WTC11 (cell line): ENCODE data around the gene TTC4. TPM values are rescaled to one million over a fixed set of nuclear protein-coding genes. Genes with fewer than 3 reads are reported as not detected.
A peak's percentile ranks its signal among the peaks of the same experiment; 100 is the strongest.

Experiments
- ELF4 ChIP-seq: sonication (generic); formaldehyde crosslinking; IDR thresholded peaks from 2 replicates; pipeline ENCODE4 v1.8.1; 2022; ENCODE audit warnings: low read depth, mild to moderate bottlenecking, moderate library complexity, missing genetic modification reagents
- EMX1 ChIP-seq: fragments of 250-450 bp; sonication (Bioruptor Pico); IDR thresholded peaks from 2 replicates; pipeline ENCODE4 v1.8.0; 2021; ENCODE audit warnings: mild to moderate bottlenecking
- ESRRA ChIP-seq: sonication (generic); formaldehyde crosslinking; IDR thresholded peaks from 2 replicates; pipeline ENCODE4 v1.8.1; 2022; ENCODE audit warnings: mild to moderate bottlenecking, missing genetic modification reagents, borderline replicate concordance
- FOXK1 ChIP-seq: sonication (generic); formaldehyde crosslinking; IDR thresholded peaks from 2 replicates; pipeline ENCODE4 v1.8.0; 2022; ENCODE audit warnings: mild to moderate bottlenecking, moderate library complexity, missing genetic modification reagents
- FOXP1 ChIP-seq: sonication (generic); formaldehyde crosslinking; IDR thresholded peaks from 2 replicates; pipeline ENCODE4 v1.8.0; 2022; ENCODE audit warnings: missing genetic modification reagents, mild to moderate bottlenecking, moderate library complexity, borderline replicate concordance
- GABPB1 ChIP-seq: sonication (generic); formaldehyde crosslinking; IDR thresholded peaks from 2 replicates; pipeline ENCODE4 v1.8.1; 2023; ENCODE audit warnings: mild to moderate bottlenecking, missing genetic modification reagents
- IRF2 ChIP-seq: sonication (generic); formaldehyde crosslinking; IDR thresholded peaks from 2 replicates; pipeline ENCODE4 v1.8.0; 2022; ENCODE audit warnings: low read depth, missing genetic modification reagents, borderline replicate concordance
- MYBL2 ChIP-seq: sonication (generic); formaldehyde crosslinking; IDR thresholded peaks from 2 replicates; pipeline ENCODE4 v1.8.1; 2023; ENCODE audit warnings: mild to moderate bottlenecking, moderate library complexity, missing genetic modification reagents
- NFATC4 ChIP-seq: fragments of 250-450 bp; sonication (Bioruptor Pico); IDR thresholded peaks from 2 replicates; pipeline ENCODE4 v1.9.0; 2021; ENCODE audit warnings: mild to moderate bottlenecking
- OVOL2 ChIP-seq: fragments of 250-450 bp; sonication (Bioruptor Pico); IDR thresholded peaks from 2 replicates; pipeline ENCODE4 v1.9.0; 2021; ENCODE audit warnings: mild to moderate bottlenecking, borderline replicate concordance
- SMAD4 ChIP-seq: sonication (generic); formaldehyde crosslinking; IDR thresholded peaks from 2 replicates; pipeline ENCODE4 v1.8.0; 2022; ENCODE audit warnings: mild to moderate bottlenecking, missing genetic modification reagents
- SP1 ChIP-seq: sonication (generic); formaldehyde crosslinking; conservative IDR thresholded peaks from 2 replicates; pipeline ENCODE4 v1.8.1; 2022; ENCODE audit warnings: missing genetic modification reagents
- ZBTB21 ChIP-seq: sonication (generic); formaldehyde crosslinking; IDR thresholded peaks from 2 replicates; pipeline ENCODE4 v1.8.1; 2023; ENCODE audit warnings: mild to moderate bottlenecking, missing genetic modification reagents, borderline replicate concordance
- ZNF138 ChIP-seq: sonication (generic); formaldehyde crosslinking; conservative IDR thresholded peaks from 2 replicates; pipeline ENCODE4 v1.8.1; 2022; ENCODE audit warnings: mild to moderate bottlenecking, moderate library complexity, missing genetic modification reagents
- ZNF219 ChIP-seq: sonication (generic); formaldehyde crosslinking; IDR thresholded peaks from 2 replicates; pipeline ENCODE4 v1.8.0; 2023; ENCODE audit warnings: missing genetic modification reagents, mild to moderate bottlenecking, borderline replicate concordance
- ZNF263 ChIP-seq: sonication (generic); formaldehyde crosslinking; IDR thresholded peaks from 2 replicates; pipeline ENCODE4 v1.8.1; 2022; ENCODE audit warnings: low read depth, mild to moderate bottlenecking, moderate library complexity, missing genetic modification reagents
- ZNF416 ChIP-seq: fragments of 250-450 bp; sonication (Bioruptor Pico); IDR thresholded peaks from 2 replicates; pipeline ENCODE4 v1.9.0; 2021; ENCODE audit warnings: mild to moderate bottlenecking, inconsistent platforms
- ZNF671 ChIP-seq: fragments of 250-450 bp; sonication (Bioruptor Pico); IDR thresholded peaks from 2 replicates; pipeline ENCODE4 v1.8.0; 2021; ENCODE audit warnings: mild to moderate bottlenecking
- total RNA-seq: library from RNA; stranded (reverse); gene quantifications from 3 replicates; pipeline ENCODE4 v1.2.3, GENCODE V29; 2021
- TF ChIP-seq, protein P1 (sequence below): sonication (generic); formaldehyde crosslinking; conservative IDR thresholded peaks from 2 replicates; pipeline ENCODE4 v1.8.1; 2023; ENCODE audit warnings: mild to moderate bottlenecking, low read depth, missing genetic modification reagents, moderate library complexity
- TF ChIP-seq, protein P2 (sequence below): sonication (generic); formaldehyde crosslinking; IDR thresholded peaks from 2 replicates; pipeline ENCODE4 v1.8.1; 2023; ENCODE audit warnings: mild to moderate bottlenecking, missing genetic modification reagents
- TF ChIP-seq, protein P3 (sequence below): sonication (generic); formaldehyde crosslinking; IDR thresholded peaks from 2 replicates; pipeline ENCODE4 v1.8.0; 2022; ENCODE audit warnings: mild to moderate bottlenecking, missing genetic modification reagents
- TF ChIP-seq, protein P4 (sequence below): fragments of 250-450 bp; sonication (Bioruptor Pico); IDR thresholded peaks from 2 replicates; pipeline ENCODE4 v1.9.0; 2021; ENCODE audit warnings: moderate library complexity, mild to moderate bottlenecking, inconsistent platforms, borderline replicate concordance
- TF ChIP-seq, protein P5 (sequence below): sonication (generic); formaldehyde crosslinking; IDR thresholded peaks from 2 replicates; pipeline ENCODE4 v1.8.1; 2022; ENCODE audit warnings: low read depth, missing genetic modification reagents, borderline replicate concordance
- TF ChIP-seq, protein P6 (sequence below): sonication (generic); formaldehyde crosslinking; IDR thresholded peaks from 2 replicates; pipeline ENCODE4 v1.8.0; 2023; ENCODE audit warnings: mild to moderate bottlenecking, missing genetic modification reagents
- TF ChIP-seq, protein P7 (sequence below): sonication (generic); formaldehyde crosslinking; IDR thresholded peaks from 2 replicates; pipeline ENCODE4 v1.8.1; 2022; ENCODE audit warnings: missing genetic modification reagents, borderline replicate concordance
- TF ChIP-seq, protein P8 (sequence below): sonication (generic); formaldehyde crosslinking; IDR thresholded peaks from 2 replicates; pipeline ENCODE4 v1.8.1; 2023; ENCODE audit warnings: mild to moderate bottlenecking, missing genetic modification reagents, moderate library complexity

Gene TTC4
- total RNA-seq, 1 experiment from 2014 or later: 18.8 TPM

DNA sequence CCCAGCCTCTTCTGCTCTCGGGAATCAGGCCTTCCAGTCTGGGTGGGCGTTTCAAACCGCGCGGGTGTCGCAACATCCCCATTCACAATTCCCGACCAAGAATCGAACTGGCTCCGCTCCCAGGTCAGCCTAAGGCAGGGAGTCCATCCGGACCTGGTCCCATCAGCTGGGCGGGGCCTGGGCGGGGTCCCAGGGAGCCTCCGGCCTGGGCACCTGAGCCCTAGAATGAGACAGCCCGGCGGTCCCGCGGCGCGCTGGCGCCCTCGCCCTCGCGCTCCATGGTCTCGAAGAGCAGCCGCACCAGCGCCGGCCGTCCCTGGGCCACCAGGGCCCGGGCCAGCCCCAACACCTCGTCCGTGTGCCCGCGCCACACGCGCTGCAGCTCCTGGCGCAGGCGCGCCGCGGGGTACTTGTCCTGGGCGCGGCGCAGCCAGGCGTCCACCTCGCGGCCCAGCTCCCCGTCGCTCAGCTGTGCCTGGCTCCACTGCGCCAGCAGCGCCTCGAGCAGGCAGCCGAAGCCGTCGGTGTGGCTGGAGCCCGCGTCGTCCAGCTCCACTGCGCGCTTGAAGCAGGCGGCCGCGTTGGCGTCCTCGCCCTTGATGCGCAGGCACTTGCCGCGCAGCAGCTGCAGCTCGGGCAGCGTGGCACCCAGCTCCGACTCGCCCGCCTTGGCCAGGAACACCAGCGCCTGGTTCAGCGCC is 65.5 kb downstream of the TTC4 start (continued):
- TF ChIP-seq, protein P1, sequence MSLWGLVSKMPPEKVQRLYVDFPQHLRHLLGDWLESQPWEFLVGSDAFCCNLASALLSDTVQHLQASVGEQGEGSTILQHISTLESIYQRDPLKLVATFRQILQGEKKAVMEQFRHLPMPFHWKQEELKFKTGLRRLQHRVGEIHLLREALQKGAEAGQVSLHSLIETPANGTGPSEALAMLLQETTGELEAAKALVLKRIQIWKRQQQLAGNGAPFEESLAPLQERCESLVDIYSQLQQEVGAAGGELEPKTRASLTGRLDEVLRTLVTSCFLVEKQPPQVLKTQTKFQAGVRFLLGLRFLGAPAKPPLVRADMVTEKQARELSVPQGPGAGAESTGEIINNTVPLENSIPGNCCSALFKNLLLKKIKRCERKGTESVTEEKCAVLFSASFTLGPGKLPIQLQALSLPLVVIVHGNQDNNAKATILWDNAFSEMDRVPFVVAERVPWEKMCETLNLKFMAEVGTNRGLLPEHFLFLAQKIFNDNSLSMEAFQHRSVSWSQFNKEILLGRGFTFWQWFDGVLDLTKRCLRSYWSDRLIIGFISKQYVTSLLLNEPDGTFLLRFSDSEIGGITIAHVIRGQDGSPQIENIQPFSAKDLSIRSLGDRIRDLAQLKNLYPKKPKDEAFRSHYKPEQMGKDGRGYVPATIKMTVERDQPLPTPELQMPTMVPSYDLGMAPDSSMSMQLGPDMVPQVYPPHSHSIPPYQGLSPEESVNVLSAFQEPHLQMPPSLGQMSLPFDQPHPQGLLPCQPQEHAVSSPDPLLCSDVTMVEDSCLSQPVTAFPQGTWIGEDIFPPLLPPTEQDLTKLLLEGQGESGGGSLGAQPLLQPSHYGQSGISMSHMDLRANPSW (CRISPR knock-in tag): peak; percentile 41; the same call in 1 of the 2 replicates
- TF ChIP-seq ZNF263 (CRISPR knock-in tag) (0 out of 2 replicates have a peak, but pooled peaks have one; percentile 61), ESRRA (CRISPR knock-in tag) (peak; percentile 95), IRF2 (peak; percentile 68; the same call in 1 of the 2 replicates), ZNF671 (no peak), ZNF138 (peak; percentile 95), OVOL2 (CRISPR knock-in tag) (no peak), SMAD4 (CRISPR knock-in tag) (peak; percentile 92), GABPB1 (no peak), ELF4 (peak; percentile 75; the same call in 1 of the 2 replicates), ZBTB21 (CRISPR knock-in tag) (peak; percentile 92), FOXP1 (peak; percentile 99), ZNF416 (0 out of 2 replicates have a peak, but pooled peaks have one; percentile 16), NFATC4 (CRISPR knock-in tag) (no peak), MYBL2 (CRISPR knock-in tag) (peak; percentile 96), SP1 (CRISPR knock-in tag) (peak; percentile 85), FOXK1 (CRISPR knock-in tag) (peak; percentile 95), EMX1 (no peak), ZNF219 (CRISPR knock-in tag) (peak; percentile 93)
- TF ChIP-seq, protein P2, sequence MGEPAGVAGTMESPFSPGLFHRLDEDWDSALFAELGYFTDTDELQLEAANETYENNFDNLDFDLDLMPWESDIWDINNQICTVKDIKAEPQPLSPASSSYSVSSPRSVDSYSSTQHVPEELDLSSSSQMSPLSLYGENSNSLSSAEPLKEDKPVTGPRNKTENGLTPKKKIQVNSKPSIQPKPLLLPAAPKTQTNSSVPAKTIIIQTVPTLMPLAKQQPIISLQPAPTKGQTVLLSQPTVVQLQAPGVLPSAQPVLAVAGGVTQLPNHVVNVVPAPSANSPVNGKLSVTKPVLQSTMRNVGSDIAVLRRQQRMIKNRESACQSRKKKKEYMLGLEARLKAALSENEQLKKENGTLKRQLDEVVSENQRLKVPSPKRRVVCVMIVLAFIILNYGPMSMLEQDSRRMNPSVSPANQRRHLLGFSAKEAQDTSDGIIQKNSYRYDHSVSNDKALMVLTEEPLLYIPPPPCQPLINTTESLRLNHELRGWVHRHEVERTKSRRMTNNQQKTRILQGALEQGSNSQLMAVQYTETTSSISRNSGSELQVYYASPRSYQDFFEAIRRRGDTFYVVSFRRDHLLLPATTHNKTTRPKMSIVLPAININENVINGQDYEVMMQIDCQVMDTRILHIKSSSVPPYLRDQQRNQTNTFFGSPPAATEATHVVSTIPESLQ (CRISPR knock-in tag): no peak
- TF ChIP-seq, protein P3, sequence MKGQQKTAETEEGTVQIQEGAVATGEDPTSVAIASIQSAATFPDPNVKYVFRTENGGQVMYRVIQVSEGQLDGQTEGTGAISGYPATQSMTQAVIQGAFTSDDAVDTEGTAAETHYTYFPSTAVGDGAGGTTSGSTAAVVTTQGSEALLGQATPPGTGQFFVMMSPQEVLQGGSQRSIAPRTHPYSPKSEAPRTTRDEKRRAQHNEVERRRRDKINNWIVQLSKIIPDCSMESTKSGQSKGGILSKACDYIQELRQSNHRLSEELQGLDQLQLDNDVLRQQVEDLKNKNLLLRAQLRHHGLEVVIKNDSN (CRISPR knock-in tag): peak; percentile 72
- TF ChIP-seq, protein P4, sequence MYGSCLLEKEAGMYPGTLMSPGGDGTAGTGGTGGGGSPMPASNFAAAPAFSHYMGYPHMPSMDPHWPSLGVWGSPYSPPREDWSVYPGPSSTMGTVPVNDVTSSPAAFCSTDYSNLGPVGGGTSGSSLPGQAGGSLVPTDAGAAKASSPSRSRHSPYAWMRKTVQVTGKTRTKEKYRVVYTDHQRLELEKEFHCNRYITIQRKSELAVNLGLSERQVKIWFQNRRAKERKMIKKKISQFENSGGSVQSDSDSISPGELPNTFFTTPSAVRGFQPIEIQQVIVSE: no peak
- TF ChIP-seq, protein P5, sequence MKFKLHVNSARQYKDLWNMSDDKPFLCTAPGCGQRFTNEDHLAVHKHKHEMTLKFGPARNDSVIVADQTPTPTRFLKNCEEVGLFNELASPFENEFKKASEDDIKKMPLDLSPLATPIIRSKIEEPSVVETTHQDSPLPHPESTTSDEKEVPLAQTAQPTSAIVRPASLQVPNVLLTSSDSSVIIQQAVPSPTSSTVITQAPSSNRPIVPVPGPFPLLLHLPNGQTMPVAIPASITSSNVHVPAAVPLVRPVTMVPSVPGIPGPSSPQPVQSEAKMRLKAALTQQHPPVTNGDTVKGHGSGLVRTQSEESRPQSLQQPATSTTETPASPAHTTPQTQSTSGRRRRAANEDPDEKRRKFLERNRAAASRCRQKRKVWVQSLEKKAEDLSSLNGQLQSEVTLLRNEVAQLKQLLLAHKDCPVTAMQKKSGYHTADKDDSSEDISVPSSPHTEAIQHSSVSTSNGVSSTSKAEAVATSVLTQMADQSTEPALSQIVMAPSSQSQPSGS (CRISPR knock-in tag): peak; percentile 90; the same call in 1 of the 2 replicates
- TF ChIP-seq, protein P6, sequence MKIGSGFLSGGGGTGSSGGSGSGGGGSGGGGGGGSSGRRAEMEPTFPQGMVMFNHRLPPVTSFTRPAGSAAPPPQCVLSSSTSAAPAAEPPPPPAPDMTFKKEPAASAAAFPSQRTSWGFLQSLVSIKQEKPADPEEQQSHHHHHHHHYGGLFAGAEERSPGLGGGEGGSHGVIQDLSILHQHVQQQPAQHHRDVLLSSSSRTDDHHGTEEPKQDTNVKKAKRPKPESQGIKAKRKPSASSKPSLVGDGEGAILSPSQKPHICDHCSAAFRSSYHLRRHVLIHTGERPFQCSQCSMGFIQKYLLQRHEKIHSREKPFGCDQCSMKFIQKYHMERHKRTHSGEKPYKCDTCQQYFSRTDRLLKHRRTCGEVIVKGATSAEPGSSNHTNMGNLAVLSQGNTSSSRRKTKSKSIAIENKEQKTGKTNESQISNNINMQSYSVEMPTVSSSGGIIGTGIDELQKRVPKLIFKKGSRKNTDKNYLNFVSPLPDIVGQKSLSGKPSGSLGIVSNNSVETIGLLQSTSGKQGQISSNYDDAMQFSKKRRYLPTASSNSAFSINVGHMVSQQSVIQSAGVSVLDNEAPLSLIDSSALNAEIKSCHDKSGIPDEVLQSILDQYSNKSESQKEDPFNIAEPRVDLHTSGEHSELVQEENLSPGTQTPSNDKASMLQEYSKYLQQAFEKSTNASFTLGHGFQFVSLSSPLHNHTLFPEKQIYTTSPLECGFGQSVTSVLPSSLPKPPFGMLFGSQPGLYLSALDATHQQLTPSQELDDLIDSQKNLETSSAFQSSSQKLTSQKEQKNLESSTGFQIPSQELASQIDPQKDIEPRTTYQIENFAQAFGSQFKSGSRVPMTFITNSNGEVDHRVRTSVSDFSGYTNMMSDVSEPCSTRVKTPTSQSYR (CRISPR knock-in tag): peak; percentile 90
- TF ChIP-seq, protein P7, sequence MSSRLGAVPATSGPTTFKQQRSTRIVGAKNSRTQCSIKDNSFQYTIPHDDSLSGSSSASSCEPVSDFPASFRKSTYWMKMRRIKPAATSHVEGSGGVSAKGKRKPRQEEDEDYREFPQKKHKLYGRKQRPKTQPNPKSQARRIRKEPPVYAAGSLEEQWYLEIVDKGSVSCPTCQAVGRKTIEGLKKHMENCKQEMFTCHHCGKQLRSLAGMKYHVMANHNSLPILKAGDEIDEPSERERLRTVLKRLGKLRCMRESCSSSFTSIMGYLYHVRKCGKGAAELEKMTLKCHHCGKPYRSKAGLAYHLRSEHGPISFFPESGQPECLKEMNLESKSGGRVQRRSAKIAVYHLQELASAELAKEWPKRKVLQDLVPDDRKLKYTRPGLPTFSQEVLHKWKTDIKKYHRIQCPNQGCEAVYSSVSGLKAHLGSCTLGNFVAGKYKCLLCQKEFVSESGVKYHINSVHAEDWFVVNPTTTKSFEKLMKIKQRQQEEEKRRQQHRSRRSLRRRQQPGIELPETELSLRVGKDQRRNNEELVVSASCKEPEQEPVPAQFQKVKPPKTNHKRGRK (CRISPR knock-in tag): no peak; the same call in 1 of the 2 replicates
- TF ChIP-seq, protein P8, sequence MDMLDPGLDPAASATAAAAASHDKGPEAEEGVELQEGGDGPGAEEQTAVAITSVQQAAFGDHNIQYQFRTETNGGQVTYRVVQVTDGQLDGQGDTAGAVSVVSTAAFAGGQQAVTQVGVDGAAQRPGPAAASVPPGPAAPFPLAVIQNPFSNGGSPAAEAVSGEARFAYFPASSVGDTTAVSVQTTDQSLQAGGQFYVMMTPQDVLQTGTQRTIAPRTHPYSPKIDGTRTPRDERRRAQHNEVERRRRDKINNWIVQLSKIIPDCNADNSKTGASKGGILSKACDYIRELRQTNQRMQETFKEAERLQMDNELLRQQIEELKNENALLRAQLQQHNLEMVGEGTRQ: 0 out of 2 replicates have a peak, but pooled peaks have one; percentile 36
